VCaP (cell line): ENCODE results near the gene RNF5.
A peak's percentile ranks its signal among the peaks of the same experiment; 100 is the strongest.

Source experiments
- H3K27ac ChIP-seq: fragments of 450-650 bp; 2 replicates; pipeline ENCODE4 v1.5.1; 2017
- CTCF ChIP-seq: fragments of 450-650 bp; conservative IDR thresholded peaks from 2 replicates; pipeline ENCODE4 v1.5.1; 2017; ENCODE audit warnings: mild to moderate bottlenecking, moderate library complexity

The RNF5 gene

GRCh38 chr6:32196682-32197616 is 18.7 kb downstream of the RNF5 start:
- peak overlapping the region; percentile 97 for H3K27ac ChIP-seq
- TF ChIP-seq CTCF = no peak

GRCh38 chr6:32198345-32198696 is 20.1 kb downstream of the RNF5 start:
- TF ChIP-seq CTCF = no peak
- H3K27ac ChIP-seq = no peak overlapping the region

GRCh38 chr6:32198866-32199265 is 20.7 kb downstream of the RNF5 start:
- H3K27ac ChIP-seq = no peak overlapping the region
- TF ChIP-seq CTCF = no peak

GRCh38 chr6:32200711-32201475 is 22.7 kb downstream of the RNF5 start:
- H3K27ac ChIP-seq = no peak overlapping the region
- TF ChIP-seq CTCF = no peak

- no peak overlapping the region for H3K27ac ChIP-seq
- TF ChIP-seq CTCF = no peak
These were observed 24.0 kb downstream of the RNF5 start for GRCh38 chr6:32202186-32202585.

- no peak for TF ChIP-seq CTCF
- no peak overlapping the region for H3K27ac ChIP-seq
These were observed 25.4 kb downstream of the RNF5 start for GRCh38 chr6:32203426-32204267.
